ENCODE measurements around the gene PARD3B. TPM values are rescaled to one million over a fixed set of nuclear protein-coding genes. Genes with fewer than 3 reads are reported as not detected.

The PARD3B gene
- total and polyA plus RNA-seq, 2 experiments from 2014 or later: 3.5 to 4.4 TPM

DNA sequence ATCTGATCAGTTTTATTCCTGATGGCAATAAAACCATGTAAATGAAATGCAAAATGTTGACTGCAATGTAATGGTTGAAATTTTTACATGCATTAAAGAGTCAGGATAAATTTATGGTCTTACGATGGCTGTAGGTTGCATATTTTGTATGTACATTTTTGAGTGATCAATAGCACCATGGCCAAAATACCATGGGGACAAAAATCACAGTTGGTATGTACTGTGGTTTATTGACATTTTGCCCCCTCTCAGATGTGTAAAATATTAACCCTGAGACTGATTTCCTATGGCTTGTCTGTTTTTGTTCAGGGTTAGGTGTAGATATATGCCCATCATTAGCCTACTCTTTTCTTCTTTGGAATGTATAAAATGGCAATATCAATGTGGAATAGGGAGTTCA is 138.1 kb downstream of the PARD3B start:
- Mint-ChIP-seq H3K4me1 (no peaks in the 10 kb centered on the region; the same call in 2 of the 3 replicates), H3K4me3 (no peak overlapping the region), H3K9me3 (no peaks in the 10 kb centered on the region; the same call in 2 of the 3 replicates), H3K27me3 (ENCODE audit: insufficient read depth, low read depth, poor library complexity) (no peaks in the 10 kb centered on the region), H3K27ac (no peak overlapping the region), H3K36me3 (ENCODE audit: low read depth) (no peaks in the 10 kb centered on the region)
- Histone ChIP-seq H3F3A (replicated peaks; ENCODE audit: low read depth) (no peaks in the 10 kb centered on the region), H3K4me2 (no peak overlapping the region), H3K4me1 (ENCODE audit: insufficient read depth) (no peaks in the 10 kb centered on the region), H3K79me2 (replicated peaks; ENCODE audit: insufficient read depth) (no peaks in the 10 kb centered on the region), H3K4me3 (no peak overlapping the region), H2AFZ (no peak overlapping the region), H3K27me3 (ENCODE audit: insufficient read depth) (no peaks in the 10 kb centered on the region), H3K9me2 (ENCODE audit: insufficient read depth) (no peaks in the 10 kb centered on the region), H3K36me3 (ENCODE audit: insufficient read depth) (no peaks in the 10 kb centered on the region), H3K27ac (ENCODE audit: low read depth) (no peak overlapping the region), H4K20me1 (replicated peaks; ENCODE audit: insufficient read depth) (no peaks in the 10 kb centered on the region)
- TF ChIP-seq REST (IDR thresholded peaks at IDR 0.05; ENCODE audit: unreplicated experiment) (no peak), POLR2AphosphoS5 (IDR thresholded peaks at IDR 0.05; ENCODE audit: low read depth) (no peak), JUNB (IDR thresholded peaks at IDR 0.05; ENCODE audit: unreplicated experiment) (no peak), STAT1 (IDR thresholded peaks at IDR 0.05; ENCODE audit: unreplicated experiment) (no peak), NANOG (IDR thresholded peaks at IDR 0.05; ENCODE audit: borderline replicate concordance) (no peak), ZNF331 (CRISPR knock-in tag; IDR thresholded peaks at IDR 0.05; ENCODE audit: low read depth) (no peak), ZNF114 (CRISPR knock-in tag; IDR thresholded peaks at IDR 0.05) (no peak), EZH2phosphoT487 (IDR thresholded peaks at IDR 0.05; ENCODE audit: unreplicated experiment) (no peak), EZH2 (IDR thresholded peaks at IDR 0.05; ENCODE audit: low read depth, unreplicated experiment) (no peak), CREB1 (CRISPR knock-in tag; IDR thresholded peaks at IDR 0.05; ENCODE audit: low read depth) (no peak), CTCF (conservative IDR thresholded peaks at IDR 0.05; ENCODE audit: low read depth in 2 of 2) (no peak)
- TF ChIP-seq, protein P1, sequence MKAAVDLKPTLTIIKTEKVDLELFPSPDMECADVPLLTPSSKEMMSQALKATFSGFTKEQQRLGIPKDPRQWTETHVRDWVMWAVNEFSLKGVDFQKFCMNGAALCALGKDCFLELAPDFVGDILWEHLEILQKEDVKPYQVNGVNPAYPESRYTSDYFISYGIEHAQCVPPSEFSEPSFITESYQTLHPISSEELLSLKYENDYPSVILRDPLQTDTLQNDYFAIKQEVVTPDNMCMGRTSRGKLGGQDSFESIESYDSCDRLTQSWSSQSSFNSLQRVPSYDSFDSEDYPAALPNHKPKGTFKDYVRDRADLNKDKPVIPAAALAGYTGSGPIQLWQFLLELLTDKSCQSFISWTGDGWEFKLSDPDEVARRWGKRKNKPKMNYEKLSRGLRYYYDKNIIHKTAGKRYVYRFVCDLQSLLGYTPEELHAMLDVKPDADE (IDR thresholded peaks at IDR 0.05): no peak
- TF ChIP-seq, protein P2, sequence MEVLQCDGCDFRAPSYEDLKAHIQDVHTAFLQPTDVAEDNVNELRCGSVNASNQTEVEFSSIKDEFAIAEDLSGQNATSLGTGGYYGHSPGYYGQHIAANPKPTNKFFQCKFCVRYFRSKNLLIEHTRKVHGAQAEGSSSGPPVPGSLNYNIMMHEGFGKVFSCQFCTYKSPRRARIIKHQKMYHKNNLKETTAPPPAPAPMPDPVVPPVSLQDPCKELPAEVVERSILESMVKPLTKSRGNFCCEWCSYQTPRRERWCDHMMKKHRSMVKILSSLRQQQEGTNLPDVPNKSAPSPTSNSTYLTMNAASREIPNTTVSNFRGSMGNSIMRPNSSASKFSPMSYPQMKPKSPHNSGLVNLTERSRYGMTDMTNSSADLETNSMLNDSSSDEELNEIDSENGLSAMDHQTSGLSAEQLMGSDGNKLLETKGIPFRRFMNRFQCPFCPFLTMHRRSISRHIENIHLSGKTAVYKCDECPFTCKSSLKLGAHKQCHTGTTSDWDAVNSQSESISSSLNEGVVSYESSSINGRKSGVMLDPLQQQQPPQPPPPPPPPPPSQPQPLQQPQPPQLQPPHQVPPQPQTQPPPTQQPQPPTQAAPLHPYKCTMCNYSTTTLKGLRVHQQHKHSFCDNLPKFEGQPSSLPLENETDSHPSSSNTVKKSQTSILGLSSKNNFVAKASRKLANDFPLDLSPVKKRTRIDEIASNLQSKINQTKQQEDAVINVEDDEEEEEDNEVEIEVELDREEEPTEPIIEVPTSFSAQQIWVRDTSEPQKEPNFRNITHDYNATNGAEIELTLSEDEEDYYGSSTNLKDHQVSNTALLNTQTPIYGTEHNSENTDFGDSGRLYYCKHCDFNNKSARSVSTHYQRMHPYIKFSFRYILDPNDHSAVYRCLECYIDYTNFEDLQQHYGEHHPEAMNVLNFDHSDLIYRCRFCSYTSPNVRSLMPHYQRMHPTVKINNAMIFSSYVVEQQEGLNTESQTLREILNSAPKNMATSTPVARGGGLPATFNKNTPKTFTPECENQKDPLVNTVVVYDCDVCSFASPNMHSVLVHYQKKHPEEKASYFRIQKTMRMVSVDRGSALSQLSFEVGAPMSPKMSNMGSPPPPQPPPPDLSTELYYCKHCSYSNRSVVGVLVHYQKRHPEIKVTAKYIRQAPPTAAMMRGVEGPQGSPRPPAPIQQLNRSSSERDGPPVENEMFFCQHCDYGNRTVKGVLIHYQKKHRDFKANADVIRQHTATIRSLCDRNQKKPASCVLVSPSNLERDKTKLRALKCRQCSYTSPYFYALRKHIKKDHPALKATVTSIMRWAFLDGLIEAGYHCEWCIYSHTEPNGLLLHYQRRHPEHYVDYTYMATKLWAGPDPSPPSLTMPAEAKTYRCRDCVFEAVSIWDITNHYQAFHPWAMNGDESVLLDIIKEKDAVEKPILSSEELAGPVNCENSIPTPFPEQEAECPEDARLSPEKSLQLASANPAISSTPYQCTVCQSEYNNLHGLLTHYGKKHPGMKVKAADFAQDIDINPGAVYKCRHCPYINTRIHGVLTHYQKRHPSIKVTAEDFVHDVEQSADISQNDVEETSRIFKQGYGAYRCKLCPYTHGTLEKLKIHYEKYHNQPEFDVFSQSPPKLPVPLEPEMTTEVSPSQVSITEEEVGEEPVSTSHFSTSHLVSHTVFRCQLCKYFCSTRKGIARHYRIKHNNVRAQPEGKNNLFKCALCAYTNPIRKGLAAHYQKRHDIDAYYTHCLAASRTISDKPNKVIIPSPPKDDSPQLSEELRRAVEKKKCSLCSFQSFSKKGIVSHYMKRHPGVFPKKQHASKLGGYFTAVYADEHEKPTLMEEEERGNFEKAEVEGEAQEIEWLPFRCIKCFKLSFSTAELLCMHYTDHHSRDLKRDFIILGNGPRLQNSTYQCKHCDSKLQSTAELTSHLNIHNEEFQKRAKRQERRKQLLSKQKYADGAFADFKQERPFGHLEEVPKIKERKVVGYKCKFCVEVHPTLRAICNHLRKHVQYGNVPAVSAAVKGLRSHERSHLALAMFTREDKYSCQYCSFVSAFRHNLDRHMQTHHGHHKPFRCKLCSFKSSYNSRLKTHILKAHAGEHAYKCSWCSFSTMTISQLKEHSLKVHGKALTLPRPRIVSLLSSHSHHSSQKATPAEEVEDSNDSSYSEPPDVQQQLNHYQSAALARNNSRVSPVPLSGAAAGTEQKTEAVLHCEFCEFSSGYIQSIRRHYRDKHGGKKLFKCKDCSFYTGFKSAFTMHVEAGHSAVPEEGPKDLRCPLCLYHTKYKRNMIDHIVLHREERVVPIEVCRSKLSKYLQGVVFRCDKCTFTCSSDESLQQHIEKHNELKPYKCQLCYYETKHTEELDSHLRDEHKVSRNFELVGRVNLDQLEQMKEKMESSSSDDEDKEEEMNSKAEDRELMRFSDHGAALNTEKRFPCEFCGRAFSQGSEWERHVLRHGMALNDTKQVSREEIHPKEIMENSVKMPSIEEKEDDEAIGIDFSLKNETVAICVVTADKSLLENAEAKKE (CRISPR knock-in tag; IDR thresholded peaks at IDR 0.05): no peak
- ATAC-seq (no peak), DNase-seq (ENCODE audit: low spot score) (no peak)
